ENCODE measurements around the gene CHPF2.

GRCh38 chr7:151265351-151265931 is 33.2 kb downstream of the CHPF2 start:
- TF ChIP-seq EZH2 (IDR thresholded peaks at IDR 0.05; ENCODE audit: insufficient read depth, poor library complexity, severe bottlenecking) (no peak), EZH2phosphoT487 (IDR thresholded peaks at IDR 0.05; ENCODE audit: insufficient read depth, low read depth) (no peak)
